GM18511 (cell line): ENCODE measurements around the gene MAGEH1.
A peak's percentile ranks its signal among the peaks of the same experiment; 100 is the strongest.
"Not testable (repeated sequence)": the region's sequence is repeated elsewhere in the genome, so short reads cannot be mapped to it uniquely, and the experiment has no call there.

Source experiments
- ATAC-seq: cut with Tn5 transposase; IDR thresholded peaks from one replicate; pipeline ENCODE4 v1.9.1; 2021; ENCODE audit warnings: mild to moderate bottlenecking, moderate library complexity; ENCODE audit not compliant: unreplicated experiment

The MAGEH1 gene, protein sequence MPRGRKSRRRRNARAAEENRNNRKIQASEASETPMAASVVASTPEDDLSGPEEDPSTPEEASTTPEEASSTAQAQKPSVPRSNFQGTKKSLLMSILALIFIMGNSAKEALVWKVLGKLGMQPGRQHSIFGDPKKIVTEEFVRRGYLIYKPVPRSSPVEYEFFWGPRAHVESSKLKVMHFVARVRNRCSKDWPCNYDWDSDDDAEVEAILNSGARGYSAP

GRCh38 chrX:55451990-55452832 is at the start of gene MAGEH1:
TSS of gene MAGEH1 (plus strand) at chrX:55452127. CDS start at chrX:55452375, 248 bp downstream.
- ATAC-seq: peak; percentile 97

DNA sequence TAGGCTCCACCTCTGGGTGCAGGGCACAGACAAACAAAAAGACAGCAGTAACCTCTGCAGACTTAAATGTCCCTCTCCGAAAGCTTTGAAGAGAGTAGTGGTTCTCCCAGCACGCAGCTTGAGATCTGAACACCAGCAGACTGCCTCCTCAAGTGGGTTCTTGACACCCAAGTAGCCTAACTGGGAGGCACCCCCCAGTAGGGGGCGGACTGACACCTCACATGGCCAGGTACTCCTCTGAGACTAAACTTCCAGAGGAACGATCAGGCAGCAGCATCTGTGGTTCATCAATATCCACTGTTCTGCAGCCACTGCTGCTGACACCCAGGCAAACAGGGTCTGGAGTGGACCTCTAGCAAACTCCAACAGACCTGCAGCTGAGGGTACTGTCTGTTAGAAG is 24.8 kb upstream of the MAGEH1 start:
- not testable (repeated sequence) for ATAC-seq

DNA sequence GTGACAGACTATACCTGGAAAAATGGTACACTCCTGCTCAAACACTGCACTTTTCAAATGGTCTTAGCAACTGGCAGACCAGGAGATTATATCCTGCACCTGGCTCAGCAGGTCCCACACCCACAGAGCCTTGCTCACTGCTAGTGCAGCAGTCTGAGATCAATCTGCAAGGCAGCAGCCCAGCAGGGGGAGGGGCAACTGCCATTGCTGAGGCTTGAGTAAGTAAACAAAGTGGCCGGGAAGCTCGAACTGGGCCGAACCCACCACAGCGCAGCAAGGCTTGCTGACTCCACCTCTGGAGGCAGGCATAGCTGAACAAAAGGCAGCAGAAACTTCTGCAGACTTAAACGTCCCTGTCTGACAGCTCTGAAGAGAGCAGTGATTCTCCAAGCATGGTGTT is 8.5 kb upstream of the MAGEH1 start:
- ATAC-seq: not testable (repeated sequence)

GRCh38 chrX:55450259-55450658 is 1.7 kb upstream of the MAGEH1 start:
- no peak for ATAC-seq

GRCh38 chrX:55451141-55451540 is 786 bp upstream of the MAGEH1 start:
- no peak for ATAC-seq

GRCh38 chrX:55451626-55451989 is 319 bp upstream of the MAGEH1 start:
- ATAC-seq: peak; percentile 41

- ATAC-seq: peak; percentile 15
Observed at GRCh38 chrX:55452833-55453124, 852 bp downstream of the MAGEH1 start.

GRCh38 chrX:55455708-55456107 is 3.8 kb downstream of the MAGEH1 start:
- not testable (repeated sequence) for ATAC-seq

GRCh38 chrX:55459426-55459825 is 7.5 kb downstream of the MAGEH1 start:
- ATAC-seq: not testable (repeated sequence)

GRCh38 chrX:55459926-55460325 is 8.0 kb downstream of the MAGEH1 start:
- not testable (repeated sequence) for ATAC-seq

- ATAC-seq: peak; percentile 56
Observed at GRCh38 chrX:55464050-55464449, 12.1 kb downstream of the MAGEH1 start.

DNA sequence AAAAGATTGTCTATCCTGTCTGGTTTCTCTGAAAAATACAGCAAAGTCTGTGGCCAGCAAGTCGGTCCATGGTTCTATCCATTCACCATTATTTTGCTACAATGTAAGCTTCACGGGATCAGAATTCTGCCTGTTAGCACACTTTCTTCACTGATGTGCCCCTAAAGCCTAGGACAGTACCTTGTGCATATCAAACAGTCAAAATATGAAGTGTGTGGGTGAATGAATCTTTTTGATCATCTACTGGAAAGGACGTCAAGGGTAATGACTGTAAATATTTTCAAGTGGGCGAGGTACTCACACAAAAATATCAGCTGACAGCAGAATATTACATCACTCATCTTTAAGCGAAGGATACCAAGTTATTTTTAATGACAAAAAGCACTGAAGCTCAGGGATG is 13.2 kb downstream of the MAGEH1 start:
- not testable (repeated sequence) for ATAC-seq

DNA sequence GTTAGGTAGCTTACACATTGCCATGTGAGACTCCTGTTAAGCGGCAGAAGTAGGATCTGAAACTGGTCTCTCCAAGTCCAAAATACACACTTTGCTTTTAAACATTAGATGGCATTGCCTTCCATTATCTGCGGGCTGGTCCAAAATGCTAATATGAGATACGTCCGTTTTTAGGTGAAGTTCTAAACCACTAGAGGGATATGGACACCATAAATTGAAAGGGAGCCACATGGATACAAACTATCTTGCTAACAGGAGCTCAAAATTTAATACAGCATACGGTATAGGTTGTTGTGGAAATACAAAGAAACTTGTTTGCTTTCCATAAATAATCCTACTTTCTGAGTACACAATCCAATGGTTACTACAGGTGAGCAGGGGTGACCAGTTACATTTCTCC is 13.9 kb downstream of the MAGEH1 start:
- not testable (repeated sequence) for ATAC-seq

DNA sequence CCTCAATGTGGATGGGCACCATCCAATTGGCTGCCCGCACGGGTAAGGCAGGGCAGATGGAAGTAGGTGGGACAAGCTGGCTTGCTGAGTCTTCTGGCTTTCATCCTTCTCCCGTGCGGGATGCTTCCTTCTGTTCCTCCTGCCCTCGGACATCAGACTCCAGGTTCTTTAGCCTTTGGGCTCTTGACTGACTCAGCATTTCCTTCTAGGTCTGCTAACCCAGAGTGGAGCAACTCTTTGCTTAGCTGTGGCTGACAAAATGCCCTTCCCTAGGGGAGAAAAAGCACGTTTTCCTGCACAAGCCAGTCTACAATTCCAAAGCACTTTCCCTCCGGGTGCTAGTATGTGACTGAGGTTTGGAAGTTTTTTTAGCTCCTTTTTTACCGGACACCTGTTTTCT is 28.0 kb downstream of the MAGEH1 start:
- ATAC-seq: not testable (repeated sequence)

GRCh38 chrX:55480390-55481062 is 28.6 kb downstream of the MAGEH1 start:
- no peak for ATAC-seq

DNA sequence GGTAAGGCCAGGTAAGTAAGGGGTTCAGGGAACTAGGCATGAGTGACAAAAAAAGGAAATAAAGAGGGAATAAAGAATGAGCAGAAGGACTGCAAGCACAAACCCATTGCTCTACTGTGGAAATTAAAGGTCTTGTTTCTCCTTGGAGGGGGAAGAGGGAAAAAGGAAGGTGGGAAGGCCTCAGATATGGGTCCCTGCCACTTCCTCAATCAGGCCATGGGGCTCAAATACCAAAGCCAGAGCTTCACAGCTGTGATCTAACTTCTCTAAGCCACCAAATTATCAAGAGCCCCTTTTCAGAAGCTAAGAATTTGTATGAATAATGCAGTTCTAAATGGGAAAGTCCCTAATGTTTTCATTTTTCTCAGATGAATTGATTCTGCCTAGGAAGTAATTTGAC is 33.0 kb downstream of the MAGEH1 start:
- no peak for ATAC-seq

DNA sequence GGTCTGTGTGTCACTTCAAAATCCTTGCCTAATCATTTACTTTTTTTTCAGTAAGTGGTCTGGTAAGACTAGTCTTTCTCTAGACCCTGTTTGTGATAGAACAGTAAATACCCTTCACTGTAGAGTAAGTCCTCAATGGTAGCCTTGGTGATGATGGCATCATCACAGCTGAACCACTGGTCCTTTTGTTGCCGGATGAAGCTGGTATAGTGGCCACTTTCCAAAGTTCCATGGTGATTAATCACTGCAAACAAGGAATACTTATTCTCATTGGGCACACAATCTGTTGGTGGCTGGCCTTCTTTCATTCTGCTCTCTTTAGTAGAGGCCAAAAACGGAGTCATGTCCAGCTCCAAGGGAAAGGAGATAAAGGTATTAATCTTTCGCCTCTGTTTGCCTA is 34.8 kb downstream of the MAGEH1 start:
- no peak for ATAC-seq

DNA sequence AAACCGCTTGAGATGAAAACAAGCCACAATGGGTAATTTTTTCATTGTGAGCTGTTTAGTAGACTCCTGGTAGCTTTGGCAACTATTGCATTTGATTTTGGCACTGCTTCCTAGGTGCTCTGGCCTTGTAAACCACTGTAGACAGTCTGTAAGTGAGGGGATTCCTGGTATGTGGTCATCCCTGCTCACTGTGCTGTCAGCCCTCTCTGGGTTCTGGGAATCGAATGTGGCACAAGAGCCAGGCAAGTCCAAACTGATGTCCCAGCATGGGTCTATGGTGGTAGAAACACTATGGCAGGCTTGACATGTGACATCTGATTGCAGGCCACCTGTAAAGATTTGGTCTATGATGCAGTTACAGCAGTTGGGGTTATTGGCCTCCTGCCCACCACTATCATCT is 35.2 kb downstream of the MAGEH1 start:
- no peak for ATAC-seq

- ATAC-seq: no peak
Observed at GRCh38 chrX:55488006-55488592, 36.2 kb downstream of the MAGEH1 start.

DNA sequence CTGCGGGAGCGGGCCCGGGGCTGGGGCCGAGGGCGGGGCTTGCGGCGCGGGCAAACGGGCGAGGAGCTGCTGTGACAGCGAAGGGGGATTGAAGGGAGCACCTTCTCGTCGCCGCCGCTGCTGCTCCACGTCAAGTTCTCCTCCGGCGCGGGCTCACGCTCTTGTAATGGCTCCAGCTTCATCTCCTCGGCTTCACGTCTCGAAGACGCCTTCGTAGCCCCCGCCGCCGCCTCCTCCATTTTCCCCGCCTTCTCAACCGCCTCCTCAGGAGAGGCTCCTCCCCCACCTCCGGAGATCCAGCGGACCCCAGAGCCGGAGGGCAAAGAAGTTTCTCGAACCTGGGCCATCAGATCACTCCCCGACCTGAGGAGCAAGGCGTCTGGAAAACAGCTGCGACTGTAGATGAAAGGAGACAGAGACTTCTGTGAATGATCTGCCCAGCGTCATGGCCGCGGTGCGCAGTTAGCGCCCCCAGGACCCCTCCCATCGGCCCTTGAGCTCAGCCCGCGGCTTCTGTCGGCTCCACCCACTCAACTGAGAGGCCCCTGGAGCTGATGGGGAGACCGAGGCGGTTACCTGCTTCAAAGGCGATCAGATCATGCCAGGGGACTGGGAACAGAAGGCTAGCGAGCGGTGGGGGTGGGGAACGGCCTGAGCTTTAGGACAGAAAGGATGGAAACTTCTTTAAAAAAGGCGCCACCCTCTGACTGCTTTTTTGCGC is 36.8 kb downstream of the MAGEH1 start:
- peak; percentile 70 for ATAC-seq
